Measurements from ENCODE around the gene REEP5.

DNA sequence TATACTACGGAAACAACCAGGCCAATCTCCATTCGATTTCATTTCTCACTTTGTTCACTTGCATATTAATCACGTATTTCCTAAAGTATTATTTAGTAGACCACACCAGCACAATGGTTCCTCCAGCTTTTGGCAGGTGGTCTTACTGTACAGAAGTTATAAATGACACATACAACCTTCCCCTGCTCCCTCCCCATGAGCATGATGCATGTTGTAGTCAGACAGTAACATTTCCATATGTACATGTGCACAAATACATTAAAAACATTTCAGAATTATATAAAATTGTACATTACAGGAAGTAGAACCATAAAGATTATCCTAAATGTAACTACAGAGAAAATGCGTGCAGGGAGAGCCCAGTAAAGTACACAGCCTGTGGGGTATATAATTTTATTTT is 43.9 kb downstream of the REEP5 start:
- TF ChIP-seq, protein P1, sequence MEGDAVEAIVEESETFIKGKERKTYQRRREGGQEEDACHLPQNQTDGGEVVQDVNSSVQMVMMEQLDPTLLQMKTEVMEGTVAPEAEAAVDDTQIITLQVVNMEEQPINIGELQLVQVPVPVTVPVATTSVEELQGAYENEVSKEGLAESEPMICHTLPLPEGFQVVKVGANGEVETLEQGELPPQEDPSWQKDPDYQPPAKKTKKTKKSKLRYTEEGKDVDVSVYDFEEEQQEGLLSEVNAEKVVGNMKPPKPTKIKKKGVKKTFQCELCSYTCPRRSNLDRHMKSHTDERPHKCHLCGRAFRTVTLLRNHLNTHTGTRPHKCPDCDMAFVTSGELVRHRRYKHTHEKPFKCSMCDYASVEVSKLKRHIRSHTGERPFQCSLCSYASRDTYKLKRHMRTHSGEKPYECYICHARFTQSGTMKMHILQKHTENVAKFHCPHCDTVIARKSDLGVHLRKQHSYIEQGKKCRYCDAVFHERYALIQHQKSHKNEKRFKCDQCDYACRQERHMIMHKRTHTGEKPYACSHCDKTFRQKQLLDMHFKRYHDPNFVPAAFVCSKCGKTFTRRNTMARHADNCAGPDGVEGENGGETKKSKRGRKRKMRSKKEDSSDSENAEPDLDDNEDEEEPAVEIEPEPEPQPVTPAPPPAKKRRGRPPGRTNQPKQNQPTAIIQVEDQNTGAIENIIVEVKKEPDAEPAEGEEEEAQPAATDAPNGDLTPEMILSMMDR (conservative IDR thresholded peaks at IDR 0.05; ENCODE audit: low read depth, low read length): no peak
- TF ChIP-seq EZH2 (IDR thresholded peaks at IDR 0.05; ENCODE audit: borderline replicate concordance, low read depth, low read length, poor library complexity, severe bottlenecking): no peak
